MM.1S (cell line): Measurements from ENCODE around the gene GSTM4.

Experiments used
- DNase-seq: peaks from one replicate; pipeline ENCODE4 v3.0.0-alpha.2; 2015
- H2AFZ ChIP-seq: fragments of 300-600 bp; sonication (generic); 2 replicates; pipeline ENCODE4 v1.6.0; 2016; ENCODE audit warnings: antibody characterized with exemption, low read length
- H3F3A ChIP-seq: fragments of 300-600 bp; sonication (generic); 2 replicates; pipeline ENCODE4 v1.6.1; 2016; ENCODE audit warnings: mild to moderate bottlenecking, antibody characterized with exemption, low read length, moderate library complexity, mixed read lengths; ENCODE audit not compliant: insufficient read depth
- H3K27ac ChIP-seq: fragments of 300-600 bp; sonication (generic); 2 replicates; pipeline ENCODE4 v1.5.1; 2016; ENCODE audit warnings: mild to moderate bottlenecking, low read length
- H3K27me3 ChIP-seq: fragments of 300-600 bp; sonication (generic); replicated peaks from 2 replicates; pipeline ENCODE4 v1.6.0; 2016; ENCODE audit warnings: low read length; ENCODE audit not compliant: insufficient read depth
- H3K36me3 ChIP-seq: fragments of 300-600 bp; sonication (generic); replicated peaks from 2 replicates; pipeline ENCODE4 v1.6.1; 2016; ENCODE audit warnings: mild to moderate bottlenecking, low read length, mixed read lengths; ENCODE audit not compliant: insufficient read depth
- H3K4me1 ChIP-seq: fragments of 300-600 bp; sonication (generic); 2 replicates; pipeline ENCODE4 v1.6.1; 2016; ENCODE audit warnings: low read length, mixed read lengths
- H3K4me2 ChIP-seq: fragments of 300-600 bp; sonication (generic); 2 replicates; pipeline ENCODE4 v1.6.0; 2016; ENCODE audit warnings: low read depth, low read length
- H3K4me3 ChIP-seq: fragments of 300-600 bp; sonication (generic); 2 replicates; pipeline ENCODE4 v1.5.1; 2016; ENCODE audit warnings: low read length, mixed read lengths
- H3K79me2 ChIP-seq: fragments of 300-600 bp; sonication (generic); 2 replicates; pipeline ENCODE4 v1.6.1; 2016; ENCODE audit warnings: mixed run types, low read length, mixed read lengths
- H3K9ac ChIP-seq: fragments of 300-600 bp; sonication (generic); 2 replicates; pipeline ENCODE4 v1.6.1; 2016; ENCODE audit warnings: low read length, mixed read lengths
- H3K9me2 ChIP-seq: fragments of 300-600 bp; sonication (generic); replicated peaks from 2 replicates; pipeline ENCODE4 v1.6.1; 2016; ENCODE audit warnings: mild to moderate bottlenecking, low read length, mixed read lengths; ENCODE audit not compliant: insufficient read depth
- H3K9me3 ChIP-seq: fragments of 300-600 bp; sonication (generic); replicated peaks from 2 replicates; pipeline ENCODE4 v1.6.1; 2016; ENCODE audit warnings: mild to moderate bottlenecking, low read length, mixed read lengths; ENCODE audit not compliant: insufficient read depth
- H4K20me1 ChIP-seq: fragments of 300-600 bp; sonication (generic); 2 replicates; pipeline ENCODE4 v1.6.1; 2016; ENCODE audit warnings: mild to moderate bottlenecking, low read length, moderate library complexity, mixed read lengths; ENCODE audit not compliant: insufficient read depth
- EZH2 ChIP-seq: fragments of 300-600 bp; sonication (generic); optimal IDR thresholded peaks from 2 replicates; pipeline ENCODE3; 2017; ENCODE audit warnings: low read depth, mild to moderate bottlenecking, antibody characterized with exemption, low read length, mixed read lengths
- EZH2phosphoT487 ChIP-seq: fragments of 300-600 bp; sonication (generic); IDR thresholded peaks from 2 replicates; pipeline ENCODE4 v1.6.1; 2018; ENCODE audit warnings: antibody characterized with exemption, low read length
- TF ChIP-seq, protein P1 (sequence below): fragments of 300-600 bp; sonication (generic); IDR thresholded peaks from 2 replicates; pipeline ENCODE4 v1.5.1; 2016; ENCODE audit warnings: antibody characterized with exemption, low read length, mixed read lengths

GSTM4 gene

DNA sequence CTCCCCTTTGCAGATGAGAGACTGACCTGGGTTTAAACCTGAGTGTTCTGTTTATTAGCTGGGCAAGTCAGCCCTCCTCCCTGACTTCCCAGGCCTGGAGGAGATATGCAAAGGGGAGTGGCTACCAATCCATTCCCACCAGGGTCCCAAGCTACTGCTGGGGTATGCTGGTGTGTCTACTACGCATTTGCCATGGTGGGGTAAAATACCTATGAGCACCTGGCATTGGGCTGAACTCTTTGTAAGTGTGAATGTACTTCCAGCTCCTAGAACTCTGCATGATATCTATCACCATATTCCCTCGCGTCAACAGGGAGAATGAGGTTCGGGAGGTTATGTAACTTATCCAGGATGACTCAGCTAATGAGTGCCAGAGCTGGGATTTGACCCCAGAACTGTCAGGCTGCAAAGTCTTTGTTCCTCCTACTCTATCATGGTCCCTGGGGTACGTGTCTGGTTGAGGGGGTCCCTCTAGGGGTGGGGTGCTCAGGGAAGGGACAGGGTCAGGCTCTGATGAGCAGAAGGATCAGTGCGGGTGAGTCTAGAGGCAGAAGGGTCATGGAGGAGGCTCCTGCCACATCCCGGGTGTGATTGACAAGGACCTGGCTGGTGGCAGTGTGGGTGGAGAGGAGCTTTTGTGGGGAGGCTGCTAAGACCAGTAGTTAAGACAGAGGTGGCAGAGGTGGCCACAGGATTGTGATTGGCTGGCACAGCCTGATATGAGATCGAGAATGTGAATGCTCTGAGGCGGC is 19.5 kb upstream of the GSTM4 start:
- no peak overlapping the region for H2AFZ ChIP-seq
- no peak overlapping the region for H3K4me2 ChIP-seq

DNA sequence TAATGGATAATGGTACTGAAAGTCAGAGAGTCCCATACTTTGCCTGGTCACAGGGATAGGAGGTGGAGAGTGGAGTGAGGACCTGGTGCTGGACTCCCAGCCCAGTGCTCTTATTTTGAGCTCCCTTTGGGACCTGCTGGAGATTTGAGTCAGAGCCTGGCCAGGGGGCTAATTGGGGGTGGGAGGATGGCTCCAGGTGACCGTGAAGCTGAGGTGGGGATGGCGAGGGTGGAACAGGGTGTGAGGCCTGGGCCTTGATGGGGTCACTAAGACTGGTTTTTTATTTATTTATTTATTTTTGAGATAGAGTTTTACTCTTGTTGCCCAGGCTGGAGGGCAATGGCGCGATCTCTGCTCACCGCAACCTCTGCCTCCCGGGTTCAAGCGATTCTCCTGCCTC is 18.5 kb upstream of the GSTM4 start:
- Histone ChIP-seq H4K20me1 (no peaks in the 10 kb centered on the region), H3K36me3 (no peaks in the 10 kb centered on the region), H3F3A (no peaks in the 10 kb centered on the region), H3K27me3 (no peaks in the 10 kb centered on the region), H3K4me3 (no peak overlapping the region), H3K27ac (no peak overlapping the region), H3K9ac (no peak overlapping the region), H2AFZ (no peak overlapping the region), H3K4me1 (peaks cover 23% of the 10 kb centered on the region), H3K9me2 (no peaks in the 10 kb centered on the region), H3K4me2 (no peak overlapping the region), H3K79me2 (no peaks in the 10 kb centered on the region), H3K9me3 (no peaks in the 10 kb centered on the region)
- no peak for DNase-seq
- no peak for TF ChIP-seq EZH2
- TF ChIP-seq, protein P1, sequence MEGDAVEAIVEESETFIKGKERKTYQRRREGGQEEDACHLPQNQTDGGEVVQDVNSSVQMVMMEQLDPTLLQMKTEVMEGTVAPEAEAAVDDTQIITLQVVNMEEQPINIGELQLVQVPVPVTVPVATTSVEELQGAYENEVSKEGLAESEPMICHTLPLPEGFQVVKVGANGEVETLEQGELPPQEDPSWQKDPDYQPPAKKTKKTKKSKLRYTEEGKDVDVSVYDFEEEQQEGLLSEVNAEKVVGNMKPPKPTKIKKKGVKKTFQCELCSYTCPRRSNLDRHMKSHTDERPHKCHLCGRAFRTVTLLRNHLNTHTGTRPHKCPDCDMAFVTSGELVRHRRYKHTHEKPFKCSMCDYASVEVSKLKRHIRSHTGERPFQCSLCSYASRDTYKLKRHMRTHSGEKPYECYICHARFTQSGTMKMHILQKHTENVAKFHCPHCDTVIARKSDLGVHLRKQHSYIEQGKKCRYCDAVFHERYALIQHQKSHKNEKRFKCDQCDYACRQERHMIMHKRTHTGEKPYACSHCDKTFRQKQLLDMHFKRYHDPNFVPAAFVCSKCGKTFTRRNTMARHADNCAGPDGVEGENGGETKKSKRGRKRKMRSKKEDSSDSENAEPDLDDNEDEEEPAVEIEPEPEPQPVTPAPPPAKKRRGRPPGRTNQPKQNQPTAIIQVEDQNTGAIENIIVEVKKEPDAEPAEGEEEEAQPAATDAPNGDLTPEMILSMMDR: no peak
- no peak for TF ChIP-seq EZH2phosphoT487

More for the DNA sequence above, 19.5 kb upstream of the GSTM4 start:
- Histone ChIP-seq H3F3A (no peaks in the 10 kb centered on the region), H3K9me2 (no peaks in the 10 kb centered on the region), H3K4me1 (peaks cover 23% of the 10 kb centered on the region), H3K9ac (no peak overlapping the region), H4K20me1 (no peaks in the 10 kb centered on the region), H3K4me3 (no peak overlapping the region), H3K27ac (no peak overlapping the region), H3K79me2 (no peaks in the 10 kb centered on the region), H3K9me3 (no peaks in the 10 kb centered on the region), H3K36me3 (no peaks in the 10 kb centered on the region), H3K27me3 (no peaks in the 10 kb centered on the region)
- TF ChIP-seq EZH2phosphoT487 (no peak), EZH2 (no peak)
- TF ChIP-seq, protein P1: no peak
- DNase-seq: no peak

DNA sequence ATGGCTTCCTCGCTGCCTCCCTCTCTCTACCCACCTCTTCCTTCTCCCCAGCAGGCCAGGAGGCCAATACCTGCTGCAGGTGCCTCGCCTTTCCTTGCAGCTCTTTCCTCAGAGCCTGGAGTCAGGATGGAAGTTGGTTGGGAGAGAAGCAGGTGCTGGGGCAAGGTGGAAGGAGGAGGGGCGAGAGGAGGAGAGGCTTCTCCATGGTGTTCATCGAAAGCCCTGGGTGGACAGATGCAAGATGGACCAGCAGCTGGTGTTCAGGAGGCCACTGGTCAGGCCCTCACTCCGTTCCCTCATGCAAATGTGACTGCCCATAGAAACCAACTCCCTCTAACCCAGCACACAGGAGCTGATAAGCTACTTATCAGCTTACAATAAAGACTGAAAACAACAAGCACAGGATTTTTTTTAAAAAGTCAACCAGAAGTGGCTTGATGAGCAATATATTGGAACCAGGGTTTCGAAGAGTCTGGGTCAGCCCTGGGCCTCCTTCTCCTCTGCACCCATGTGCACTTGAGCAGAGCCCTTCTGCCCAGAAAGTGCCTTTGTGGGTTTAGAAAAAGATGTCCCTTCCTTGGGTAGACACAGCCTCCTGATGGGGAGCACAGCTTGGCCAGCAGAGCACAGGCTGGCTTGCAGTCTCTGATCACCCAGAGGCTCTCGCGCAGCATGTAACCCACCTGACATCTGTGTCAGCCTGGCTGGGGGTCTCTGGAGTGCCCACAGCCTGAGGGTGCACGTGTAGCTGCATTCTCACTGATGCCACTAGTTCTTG is 16.6 kb upstream of the GSTM4 start:
- Histone ChIP-seq H3K4me2 (no peak overlapping the region), H2AFZ (no peak overlapping the region), H3K4me1 (peaks cover 22% of the 10 kb centered on the region), H3K9me3 (no peaks in the 10 kb centered on the region), H3K9ac (no peak overlapping the region), H3K4me3 (no peak overlapping the region), H3K36me3 (no peaks in the 10 kb centered on the region), H3K27me3 (no peaks in the 10 kb centered on the region), H4K20me1 (no peaks in the 10 kb centered on the region), H3K27ac (no peak overlapping the region), H3K9me2 (no peaks in the 10 kb centered on the region), H3K79me2 (no peaks in the 10 kb centered on the region), H3F3A (no peaks in the 10 kb centered on the region)
- no peak for DNase-seq
- no peak for TF ChIP-seq EZH2phosphoT487
- TF ChIP-seq EZH2: no peak
- TF ChIP-seq, protein P1: no peak
